ELF-1 (cell line): ENCODE results near the gene MAGEA9B.
"Not testable (repeated sequence)": the region's sequence is repeated elsewhere in the genome, so short reads cannot be mapped to it uniquely, and the experiment has no call there.

Experiments
- DNase-seq: peaks from one replicate; pipeline ENCODE4 v3.0.0-alpha.2; 2016; ENCODE audit warnings: low read depth, low spot score

MAGEA9B gene

DNA sequence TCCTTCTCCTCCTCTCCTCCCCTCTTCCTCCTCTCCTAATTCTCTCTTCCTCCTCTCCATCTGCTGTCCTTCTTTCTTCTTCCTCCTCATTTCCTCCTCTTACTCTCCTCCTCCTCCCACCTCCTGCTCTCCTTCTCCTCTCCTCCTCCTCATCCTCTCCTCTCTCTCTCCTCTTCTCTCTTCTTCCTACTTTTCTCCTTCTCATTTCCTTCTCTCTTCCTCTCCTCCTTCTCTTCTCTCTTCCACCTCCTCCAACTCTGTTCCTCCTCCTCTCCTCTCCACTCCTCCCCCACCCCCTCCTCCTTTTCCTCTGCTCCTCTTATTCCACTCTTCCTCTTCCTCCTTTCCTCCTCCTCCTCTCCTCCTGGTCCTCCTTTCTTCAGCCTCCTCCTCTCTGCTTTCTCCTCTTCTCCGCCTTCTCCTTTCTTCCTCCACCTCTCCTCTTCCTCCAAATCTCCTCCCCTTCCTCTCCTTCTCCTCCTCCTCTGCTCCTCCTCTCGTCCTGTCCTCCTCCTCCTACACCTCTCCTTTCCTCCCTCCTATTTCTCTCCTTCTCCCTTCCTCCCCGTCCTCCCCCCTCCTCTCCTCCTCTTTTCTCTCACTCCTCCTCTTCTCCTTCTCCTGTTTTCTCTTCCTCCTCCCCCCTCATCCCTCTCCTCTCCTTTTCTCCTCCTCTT lies 52.2 kb downstream of the MAGEA9B start:
- DNase-seq: not testable (repeated sequence)

DNA sequence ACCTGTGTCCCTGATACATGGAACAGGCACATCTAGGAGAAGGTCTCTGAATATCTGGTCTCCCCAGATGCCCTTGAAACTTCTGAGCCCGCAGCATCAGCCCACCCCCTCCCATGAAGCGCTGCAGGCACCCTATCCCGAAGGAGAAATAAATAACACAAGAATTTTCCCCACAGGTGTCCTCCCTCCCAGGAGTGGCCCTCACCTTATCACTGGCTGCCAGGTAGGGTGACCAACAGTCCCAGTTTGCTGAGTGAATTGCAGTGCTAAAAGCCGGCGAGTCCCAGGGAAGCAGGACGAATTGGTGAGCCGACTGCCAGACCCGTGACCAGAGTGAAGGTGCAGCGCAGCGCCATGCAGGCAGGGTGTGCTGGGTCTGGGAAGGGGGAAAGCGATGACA lies 53.3 kb downstream of the MAGEA9B start:
- DNase-seq: not testable (repeated sequence)

DNA sequence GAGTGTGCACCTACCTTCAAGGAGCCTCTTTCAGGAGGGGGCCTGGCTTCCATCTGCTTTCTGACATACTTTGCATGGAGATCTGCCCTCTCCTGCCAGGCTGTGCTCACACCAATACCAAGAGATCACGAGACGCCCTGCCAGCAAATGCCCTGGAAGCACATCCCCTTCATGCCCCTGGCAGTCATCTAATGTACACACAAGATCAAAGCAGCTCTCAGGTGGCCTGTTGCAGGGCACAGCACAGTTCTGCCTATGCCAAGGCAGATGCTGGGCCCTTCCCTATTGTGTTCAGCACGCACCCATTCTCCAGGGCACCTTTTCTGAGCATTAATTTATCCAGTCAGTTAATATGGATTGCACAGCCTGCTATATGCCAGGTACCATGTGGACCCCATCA lies 54.4 kb downstream of the MAGEA9B start:
- DNase-seq: not testable (repeated sequence)
